Stimulated activated CD4-positive, alpha-beta T cell treated with anti-CD3 and anti-CD28 coated beads, Interleukin-1b, Interleukin-23, amount 100 ng/mL, for 48 hours (primary cell): ENCODE data around the gene FOXN3.

Source experiments
- DNase-seq: peaks from one replicate; pipeline ENCODE4 v3.0.0-alpha.2; 2020

Gene FOXN3

GRCh38 chr14:89407856-89408255 is 9.2 kb downstream of the FOXN3 start:
- DNase-seq = no peak

DNA sequence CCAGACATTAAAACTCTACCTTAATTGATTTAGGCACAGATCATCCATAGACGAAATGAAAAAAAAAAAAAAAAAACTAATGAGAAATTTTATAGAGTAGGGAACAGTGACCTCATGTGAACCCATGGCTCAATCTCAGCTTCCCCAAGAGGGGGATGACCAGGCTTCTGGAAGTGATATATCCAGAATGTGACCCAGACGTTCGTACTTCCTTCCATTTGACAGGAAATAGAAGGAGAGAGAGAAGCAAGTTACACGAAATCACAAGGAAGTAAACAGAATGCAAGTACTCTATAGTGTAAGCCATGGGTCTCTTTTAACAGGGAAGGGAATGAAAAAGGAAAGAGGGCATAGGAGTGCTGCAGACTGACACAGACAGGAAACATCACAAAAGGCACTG is 10.1 kb downstream of the FOXN3 start:
- DNase-seq = no peak

DNA sequence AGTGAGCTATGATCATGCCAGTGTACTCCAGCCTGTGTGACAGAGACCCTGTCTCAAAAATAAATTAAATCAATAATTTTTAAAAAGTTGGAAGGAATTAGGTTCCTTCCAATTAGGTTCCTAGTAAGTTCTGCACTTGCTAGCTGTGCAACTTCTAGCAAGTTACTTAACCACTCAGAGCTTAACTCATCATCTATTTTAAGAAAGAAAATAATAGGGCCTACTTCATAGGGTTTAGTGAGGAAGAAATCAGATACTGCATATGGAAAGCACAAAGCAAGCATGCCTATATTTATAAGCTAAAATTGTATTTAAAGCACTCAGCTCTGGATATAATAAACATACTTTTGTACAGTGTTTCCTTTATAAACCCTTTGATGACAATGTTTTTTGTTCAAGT is 10.7 kb downstream of the FOXN3 start:
- DNase-seq = no peak

- no peak for DNase-seq
Measured at GRCh38 chr14:89405712-89406111, 11.3 kb downstream of the FOXN3 start.

- no peak for DNase-seq
Measured at GRCh38 chr14:89402363-89402762, 14.7 kb downstream of the FOXN3 start.

- DNase-seq = no peak
Measured at GRCh38 chr14:89401761-89402160, 15.3 kb downstream of the FOXN3 start.

DNA sequence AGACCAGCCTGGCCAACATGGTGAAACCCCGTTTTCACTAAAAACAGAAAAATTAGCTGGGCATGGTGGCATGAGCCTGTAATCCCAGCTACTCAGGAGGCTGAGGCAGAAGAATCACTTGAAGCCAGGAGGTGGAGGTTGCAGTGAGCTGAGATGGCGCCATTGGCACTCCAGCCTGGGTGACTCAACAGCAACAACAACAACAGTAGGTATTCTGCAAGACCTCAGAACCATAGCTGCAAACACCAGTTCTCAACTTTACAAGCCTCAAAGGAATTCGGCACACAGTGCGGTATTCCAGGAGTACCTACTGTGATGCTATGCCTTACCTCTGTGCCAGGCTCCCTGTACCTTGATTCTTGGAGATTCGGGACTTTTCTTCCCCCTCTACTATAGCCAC is 15.8 kb downstream of the FOXN3 start:
- no peak for DNase-seq

GRCh38 chr14:89400529-89400928 is 16.5 kb downstream of the FOXN3 start:
- no peak for DNase-seq

- no peak for DNase-seq
Measured at GRCh38 chr14:89399594-89400068, 17.4 kb downstream of the FOXN3 start.

GRCh38 chr14:89399157-89399556 is 17.9 kb downstream of the FOXN3 start:
- DNase-seq = no peak

GRCh38 chr14:89397569-89398230 is 19.3 kb downstream of the FOXN3 start:
- no peak for DNase-seq

- DNase-seq = no peak
Measured at GRCh38 chr14:89394972-89395371, 22.1 kb downstream of the FOXN3 start.

DNA sequence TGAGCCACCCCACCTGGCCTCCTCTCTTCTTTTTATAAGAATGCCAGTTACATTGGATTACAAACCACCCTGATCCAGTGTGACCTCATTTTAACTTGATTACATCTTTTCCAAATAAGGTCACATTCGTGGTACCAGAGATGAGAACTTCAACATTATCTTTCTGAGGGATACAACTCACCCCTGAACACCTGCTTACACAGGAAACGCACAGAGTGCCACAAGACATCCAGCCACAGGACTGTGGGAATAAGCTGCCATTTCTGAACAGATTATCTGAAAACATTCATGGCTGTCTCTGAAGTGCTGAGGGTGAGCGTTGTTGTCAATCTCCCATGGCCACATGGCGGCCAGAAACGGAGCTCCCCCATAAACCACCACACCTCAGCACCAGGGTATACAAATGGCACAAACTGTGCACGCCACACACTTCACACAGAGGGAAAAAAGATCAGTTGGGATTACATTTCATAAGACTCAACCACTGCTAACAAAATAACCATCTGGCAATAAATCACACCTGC is 23.7 kb downstream of the FOXN3 start:
- DNase-seq = no peak

GRCh38 chr14:89392181-89392580 is 24.9 kb downstream of the FOXN3 start:
- DNase-seq = no peak

DNA sequence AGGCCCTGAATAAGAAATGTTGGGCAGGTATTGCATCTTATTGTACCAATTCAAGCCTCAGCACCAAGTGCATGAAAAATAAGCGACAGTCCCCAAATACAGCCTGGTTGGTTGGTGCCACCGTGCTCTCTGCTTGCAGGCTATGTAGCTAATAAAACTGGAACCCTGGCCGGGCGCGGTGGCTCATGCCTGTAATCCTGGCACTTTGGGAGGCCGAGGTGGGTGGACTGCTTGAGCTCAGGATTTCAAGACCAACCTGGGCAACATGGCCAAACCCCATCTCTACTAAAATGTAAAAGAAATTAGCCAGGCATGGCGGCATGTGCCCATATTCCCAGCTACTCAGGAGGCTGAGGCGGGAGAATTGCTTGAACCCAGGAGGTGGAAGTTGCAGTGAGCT is 25.5 kb downstream of the FOXN3 start:
- no peak for DNase-seq

DNA sequence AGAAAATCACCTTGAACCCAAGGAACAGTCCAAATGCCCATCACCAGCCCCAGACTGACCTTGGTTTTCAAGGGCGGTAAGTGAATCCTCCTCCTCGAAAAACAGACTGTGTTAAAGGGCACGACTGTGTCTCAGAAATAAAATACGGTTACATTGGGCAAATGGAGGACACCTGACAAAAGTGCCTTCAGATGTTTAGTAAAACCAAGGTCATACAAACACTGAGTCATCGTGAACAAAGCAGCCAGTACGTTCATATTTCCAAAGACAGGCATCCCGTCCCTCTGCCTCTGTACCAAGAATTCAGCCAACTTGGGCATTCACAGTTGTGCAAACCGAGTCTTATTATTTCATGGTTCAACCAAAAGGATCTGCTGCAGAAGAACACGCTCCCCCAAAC is 25.9 kb downstream of the FOXN3 start:
- no peak for DNase-seq

DNA sequence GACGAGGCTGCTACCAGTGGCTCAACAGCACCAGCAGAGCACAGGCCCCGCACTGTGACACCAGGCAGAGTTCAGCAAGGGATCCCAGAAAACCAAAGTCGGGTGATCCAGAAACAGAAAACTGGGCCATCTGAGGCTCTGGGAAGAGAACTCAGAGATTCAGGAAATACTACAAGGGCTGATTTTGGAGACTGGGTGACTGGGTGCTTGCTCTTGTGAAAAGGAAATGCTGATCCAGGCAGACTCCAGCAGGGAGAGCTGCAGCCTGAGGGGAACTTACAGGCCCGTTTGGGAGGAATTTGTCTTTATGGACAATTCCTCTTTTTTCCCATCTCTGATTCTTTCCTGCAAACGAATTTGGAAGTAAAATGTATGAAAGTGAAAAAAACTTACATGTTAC is 28.2 kb downstream of the FOXN3 start:
- no peak for DNase-seq

DNA sequence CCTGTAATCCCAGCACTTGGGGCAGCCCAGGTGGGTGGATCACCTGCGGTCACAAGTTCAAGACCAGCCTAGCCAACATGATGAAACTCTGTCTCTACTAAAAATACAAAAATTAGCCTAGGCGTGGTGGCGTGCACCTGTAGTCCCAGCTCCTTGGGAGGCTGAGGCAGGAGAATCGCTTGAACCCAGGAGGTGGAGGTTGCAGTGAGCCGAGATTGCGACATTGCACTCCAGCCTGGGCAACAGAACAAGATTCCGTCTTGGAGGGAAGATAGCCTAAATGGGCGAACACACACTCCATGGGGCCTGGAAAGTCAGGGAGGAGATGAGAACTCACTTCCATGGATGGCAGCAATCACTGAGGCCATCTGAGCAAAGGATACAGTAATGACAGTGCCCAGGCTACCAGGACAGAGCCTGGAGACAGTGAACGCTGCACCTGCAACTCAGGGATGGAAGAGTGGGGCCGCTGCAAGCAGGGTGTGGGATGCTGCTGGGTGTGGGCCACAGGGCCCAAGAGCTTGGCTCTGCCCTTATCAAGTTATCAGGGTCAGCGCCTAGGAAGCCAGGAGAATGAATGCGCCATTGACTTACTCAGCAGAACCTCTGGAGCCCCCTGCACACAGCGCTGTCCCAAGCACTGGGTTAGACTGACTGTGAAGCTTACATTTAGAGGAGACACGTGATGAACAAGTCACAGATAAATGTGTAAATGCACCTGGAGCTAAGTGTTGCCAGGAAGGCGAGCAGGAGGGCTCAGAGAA is 28.9 kb downstream of the FOXN3 start:
- no peak for DNase-seq

DNA sequence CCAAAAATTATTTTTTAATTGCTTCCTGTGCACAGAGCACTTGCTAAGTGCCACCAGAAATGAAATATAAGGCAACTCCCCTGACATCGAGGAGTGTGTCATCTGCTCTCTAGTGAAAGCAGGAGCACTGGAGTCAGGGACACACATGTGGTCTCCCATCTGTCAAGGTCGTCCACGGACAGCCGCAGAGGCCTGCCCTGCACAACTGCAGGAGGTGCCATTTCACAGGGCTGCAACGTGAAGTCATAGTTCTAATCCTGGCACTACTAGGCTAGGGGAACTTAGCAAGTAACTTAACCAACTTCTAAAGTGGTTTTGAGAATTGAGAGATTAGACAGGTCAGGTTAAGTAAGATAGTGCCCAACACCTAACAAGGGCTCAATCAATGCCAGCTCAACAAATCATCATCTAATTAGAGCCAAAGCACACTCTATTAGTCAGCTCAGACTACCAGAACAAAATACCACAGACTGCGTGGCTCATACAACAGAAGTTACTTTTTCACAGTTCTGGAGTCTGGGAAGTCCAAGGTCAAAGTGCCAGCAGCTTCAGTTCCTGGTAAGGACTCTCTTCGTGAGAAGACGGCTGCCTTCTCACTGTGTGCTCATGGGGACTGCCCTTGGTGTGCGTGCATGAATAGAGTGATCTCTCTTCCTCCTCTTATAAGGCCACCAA is 30.7 kb downstream of the FOXN3 start:
- peak; percentile 42 for DNase-seq

- no peak for DNase-seq
Measured at GRCh38 chr14:89384636-89385035, 32.4 kb downstream of the FOXN3 start.

DNA sequence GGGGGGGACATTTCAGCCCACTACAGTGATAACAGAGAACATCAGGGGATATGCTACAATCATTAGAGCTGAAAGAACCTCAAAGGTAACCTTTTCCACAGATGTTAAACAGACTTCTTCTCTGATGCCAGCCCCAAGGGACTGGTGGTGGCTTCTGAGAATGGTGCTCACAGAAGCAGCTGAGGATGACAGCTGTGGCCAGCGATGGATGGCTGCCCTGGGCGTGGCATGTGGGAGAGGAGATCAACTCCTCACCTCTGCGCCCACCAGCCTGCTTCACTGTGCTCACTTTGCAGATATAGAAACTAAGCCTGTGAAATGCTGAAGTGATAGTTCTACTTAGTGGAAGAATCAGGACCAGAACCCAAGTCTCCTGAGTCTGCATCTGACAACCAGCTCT is 33.0 kb downstream of the FOXN3 start:
- DNase-seq = no peak

DNA sequence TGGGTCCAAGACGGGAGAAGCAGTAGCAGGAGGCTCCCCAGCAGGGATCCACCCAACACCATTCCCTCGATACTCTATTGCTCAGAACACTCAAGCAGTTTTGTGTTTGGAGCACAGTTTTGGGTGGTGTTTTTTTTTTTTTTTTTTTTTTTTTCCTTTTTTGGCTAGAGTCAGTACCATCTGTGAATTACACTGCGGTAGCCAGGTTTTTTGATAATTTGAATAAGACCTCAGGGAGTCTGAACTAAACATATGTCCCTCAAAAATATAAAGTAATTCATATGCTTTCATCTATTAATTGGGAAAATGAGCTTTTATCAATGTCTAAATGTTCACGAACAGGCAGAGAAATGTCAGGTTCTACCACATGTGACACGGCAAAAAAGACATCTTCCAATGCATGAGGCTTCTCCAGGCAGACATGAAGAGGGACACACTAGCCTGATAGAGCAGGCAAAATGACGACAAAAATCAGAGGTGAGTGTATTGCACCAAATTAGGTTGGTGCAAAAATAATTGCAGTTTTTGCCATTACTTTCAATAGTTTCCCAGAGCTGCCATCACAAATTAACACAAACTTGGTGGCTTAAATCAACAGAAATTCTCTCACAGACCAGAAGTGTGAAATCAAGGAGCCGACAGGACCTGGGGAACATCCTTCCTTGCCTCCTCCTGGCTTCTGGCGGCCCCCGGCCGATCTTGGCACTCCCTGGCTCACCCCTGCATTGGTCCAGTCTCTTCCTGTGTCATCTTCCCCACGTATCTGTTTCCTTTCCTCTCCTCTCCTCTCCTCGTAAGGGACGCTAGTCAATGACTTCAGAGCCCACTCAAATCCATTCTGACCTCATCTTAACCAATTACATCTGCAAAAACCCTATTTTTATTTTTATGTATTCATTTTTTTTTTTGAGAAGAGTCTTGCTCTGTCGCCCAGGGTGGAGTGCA is 33.9 kb downstream of the FOXN3 start:
- no peak for DNase-seq

- no peak for DNase-seq
Measured at GRCh38 chr14:89382487-89382886, 34.5 kb downstream of the FOXN3 start.
